Hematopoietic multipotent progenitor cell treated with erythropoietin and hydrocortisone succinate and interleukin-3 and kit ligand, for 6 days (in vitro differentiated cells): ENCODE measurements around the gene PTGS1.
"Not testable (repeated sequence)": the region's sequence is repeated elsewhere in the genome, so short reads cannot be mapped to it uniquely, and the experiment has no call there.

Experiments
- DNase-seq: peaks from one replicate; pipeline ENCODE4 v3.0.0-alpha.2; 2015

PTGS1 gene

DNA sequence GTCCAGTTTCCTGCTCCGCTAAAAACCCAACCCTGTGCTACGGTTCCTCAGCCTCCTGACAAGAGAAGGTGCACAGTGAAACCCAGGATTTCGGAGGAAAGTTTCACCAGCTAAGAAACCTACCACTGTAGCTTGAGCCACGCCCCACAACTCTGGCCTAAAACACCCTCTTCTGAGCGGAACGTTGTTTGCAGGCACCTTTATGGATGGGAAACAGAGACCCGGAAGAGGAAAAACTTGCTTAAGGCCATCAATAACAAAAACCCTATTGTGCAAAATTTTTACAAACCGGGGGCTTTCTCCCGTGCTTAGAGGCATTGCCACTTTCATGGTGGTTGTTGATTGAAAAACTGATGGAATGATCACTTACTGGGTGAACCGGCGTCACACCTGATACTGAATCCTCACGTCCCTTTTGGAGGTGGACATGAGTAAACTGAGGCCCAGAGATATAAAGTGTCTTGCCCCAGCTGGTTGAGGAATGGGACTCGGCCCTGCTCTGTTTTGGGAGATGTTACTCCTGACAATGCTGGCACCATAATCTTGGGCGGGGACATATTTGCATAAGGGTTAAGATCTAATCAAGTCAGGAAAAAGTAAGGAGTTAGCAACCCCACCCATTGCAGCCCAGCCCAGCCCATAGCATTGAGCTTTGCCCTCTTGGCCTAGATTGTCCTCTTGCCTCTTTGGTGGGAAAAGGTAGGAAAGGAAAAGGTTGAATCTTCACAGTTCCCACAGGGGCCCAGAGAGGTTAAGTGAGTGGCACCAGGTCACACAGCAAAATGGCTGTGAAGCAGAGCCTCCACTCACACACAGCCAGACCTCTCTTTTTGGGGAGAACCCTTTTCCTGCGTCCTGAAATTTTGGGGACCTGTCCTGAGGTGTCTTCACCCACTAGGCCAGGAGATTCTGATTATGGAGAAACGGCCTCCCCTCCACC, 23.2 kb upstream of the PTGS1 start:
- peak; percentile 90 for DNase-seq

- no peak for DNase-seq
Measured at GRCh38 chr9:122348288-122348777, 22.5 kb upstream of the PTGS1 start.

- no peak for DNase-seq
Measured at GRCh38 chr9:122348791-122349190, 22.0 kb upstream of the PTGS1 start.

DNA sequence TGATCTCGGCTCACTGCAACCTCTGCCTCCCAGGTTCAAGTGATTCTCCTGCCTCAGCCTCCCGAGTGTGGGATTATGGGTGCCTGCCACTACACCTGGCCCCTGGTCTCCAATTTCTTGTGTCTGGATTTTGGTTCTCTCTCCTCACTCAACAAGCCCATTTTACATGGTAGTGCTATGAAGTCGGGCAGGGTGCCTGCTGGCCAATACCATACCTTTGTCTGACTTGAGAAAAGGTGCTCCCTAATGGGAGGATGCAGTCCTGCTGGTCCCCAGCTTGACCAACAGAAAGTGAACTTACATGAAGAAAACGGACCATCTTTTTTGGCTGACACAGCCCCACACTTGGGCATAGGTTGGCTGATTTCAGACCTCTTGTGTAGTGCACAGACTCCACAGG, 21.6 kb upstream of the PTGS1 start:
- DNase-seq, result no peak

DNA sequence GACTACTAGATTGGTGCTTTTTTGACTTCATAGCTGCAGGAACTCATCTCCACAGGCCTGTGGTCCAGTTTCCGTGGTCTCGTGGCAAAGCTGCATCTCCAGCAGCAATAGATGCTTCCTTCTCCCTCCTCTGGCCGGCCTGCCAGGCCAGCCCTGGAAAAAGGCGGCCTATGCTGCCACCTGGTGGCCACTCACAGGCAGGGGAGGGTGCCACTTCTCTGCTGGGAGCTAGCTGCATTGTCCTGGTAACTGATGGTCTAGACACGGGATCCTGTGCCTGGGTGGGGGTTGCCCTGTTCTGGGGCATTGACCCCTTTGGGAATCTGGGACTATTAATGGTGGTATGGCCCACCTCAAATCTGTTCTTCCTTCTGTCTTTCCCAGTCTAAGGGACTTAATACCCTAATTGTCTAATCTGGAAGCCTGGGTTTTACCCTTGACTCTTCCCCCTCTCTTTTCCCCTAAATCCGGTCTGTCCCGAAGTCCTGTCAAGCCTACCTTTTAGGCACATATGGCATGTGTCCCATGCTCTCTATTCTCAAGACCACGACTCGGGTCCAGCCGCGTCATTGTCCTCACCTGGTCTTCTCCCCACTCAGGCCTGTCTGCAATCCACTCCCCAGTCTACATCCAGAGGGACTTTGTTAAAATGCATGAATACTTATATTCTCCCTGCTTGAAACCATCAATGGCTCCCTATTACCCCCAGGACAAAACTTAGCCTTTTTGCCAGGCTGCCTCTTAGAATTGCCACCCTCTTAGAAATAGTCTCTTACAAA, 20.1 kb upstream of the PTGS1 start:
- DNase-seq, result peak; percentile 90

DNA sequence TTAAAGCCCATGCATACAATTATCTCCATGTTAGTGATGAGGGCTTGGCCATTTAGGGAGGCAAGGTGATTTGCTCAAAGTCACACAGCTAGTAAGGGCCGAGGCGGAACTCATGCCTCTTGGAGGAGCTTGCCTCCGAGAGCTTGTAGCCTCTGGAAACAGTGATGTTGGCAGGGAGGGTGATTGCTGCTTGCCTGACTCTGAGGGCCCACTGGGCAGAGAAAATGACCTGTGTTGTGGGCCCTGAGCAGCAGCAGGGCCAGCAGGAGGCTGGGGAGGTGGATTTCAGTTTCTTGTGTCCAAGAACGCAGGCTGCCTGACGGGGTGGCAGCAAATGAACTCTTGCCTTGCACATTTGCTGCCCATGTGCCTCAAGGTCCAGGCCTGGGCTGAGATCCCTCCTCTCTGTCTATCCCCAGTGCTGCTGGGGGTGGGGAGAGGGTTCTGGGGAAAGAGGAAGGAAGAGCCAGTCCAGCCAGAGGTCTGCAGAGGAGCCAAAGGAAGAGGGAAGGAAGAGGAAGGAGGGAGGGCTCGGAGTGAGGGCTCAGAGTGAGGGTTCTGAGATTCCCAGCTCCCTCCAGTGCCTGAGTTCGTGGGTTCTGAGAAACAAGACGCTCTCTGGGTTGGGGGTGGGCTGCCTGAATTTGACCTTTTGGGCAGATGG, 16.2 kb upstream of the PTGS1 start:
- no peak for DNase-seq

DNA sequence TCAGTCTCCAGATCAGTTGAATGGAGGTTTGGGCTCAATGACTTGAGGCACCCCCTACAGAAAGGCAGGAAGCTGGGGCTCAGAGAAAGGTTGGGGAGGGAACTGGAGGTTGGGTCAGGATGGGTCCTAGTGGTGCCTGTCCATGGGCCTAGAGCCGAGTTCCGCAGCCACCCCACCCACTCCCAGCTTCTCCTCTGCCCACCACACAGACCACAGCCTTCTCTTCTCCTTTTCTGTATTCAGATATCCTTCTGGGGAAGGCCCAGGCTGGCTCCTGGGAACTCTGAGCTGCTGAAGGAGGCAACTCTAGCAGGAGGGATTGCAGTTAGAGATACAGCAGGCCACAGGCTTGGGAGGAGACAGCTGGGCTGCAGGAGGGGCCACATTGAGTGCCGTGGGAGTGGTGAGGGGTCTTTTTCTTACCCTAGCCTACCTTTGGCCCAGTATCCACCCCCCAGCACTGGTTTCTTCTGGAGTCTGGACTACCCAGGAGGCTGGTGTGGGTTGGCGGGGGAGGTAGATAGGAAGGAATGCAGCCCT, 15.4 kb upstream of the PTGS1 start:
- no peak for DNase-seq

- DNase-seq, result no peak
Measured at GRCh38 chr9:122356627-122357026, 14.2 kb upstream of the PTGS1 start.

DNA sequence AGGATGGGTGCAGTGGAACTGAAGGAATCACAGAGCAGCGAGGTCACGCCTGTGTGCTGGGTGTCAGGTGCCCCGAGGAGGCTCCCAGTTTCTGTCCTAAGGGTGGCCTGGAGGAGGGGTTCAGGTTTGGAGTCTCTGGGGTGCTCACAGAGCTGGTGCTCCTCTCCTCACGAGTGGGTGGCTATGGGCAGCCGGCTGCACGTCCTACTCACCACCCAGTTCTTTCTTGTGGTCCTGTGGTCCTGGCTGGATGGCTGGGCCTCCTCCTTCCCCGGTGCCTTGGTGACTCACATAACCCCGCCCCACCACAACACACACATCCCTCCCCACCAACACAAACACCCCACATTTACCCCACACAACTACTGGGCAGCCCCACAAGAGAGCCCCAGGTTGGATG, 9.9 kb upstream of the PTGS1 start:
- DNase-seq, result no peak

DNA sequence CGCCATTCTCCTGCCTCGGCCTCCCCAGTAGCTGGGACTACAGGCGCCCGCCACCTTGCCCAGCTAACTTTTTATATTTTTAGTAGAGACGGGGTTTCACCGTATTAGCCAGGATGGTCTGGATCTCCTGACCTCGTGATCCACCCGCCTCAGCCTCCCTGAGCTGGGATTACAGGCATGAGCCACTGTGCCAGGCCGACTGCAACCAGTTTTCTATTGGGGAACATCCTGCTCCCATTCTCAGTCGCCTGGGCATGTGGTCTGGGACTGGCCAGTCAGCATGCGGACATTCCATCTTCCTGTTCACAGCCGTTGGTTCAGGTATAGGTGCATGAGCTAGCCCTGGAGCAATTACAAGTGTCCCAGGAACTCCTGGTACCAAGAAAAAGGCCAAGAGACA, 7.7 kb upstream of the PTGS1 start:
- not testable (repeated sequence) for DNase-seq

- no peak for DNase-seq
Measured at GRCh38 chr9:122364117-122364782, 6.6 kb upstream of the PTGS1 start.

DNA sequence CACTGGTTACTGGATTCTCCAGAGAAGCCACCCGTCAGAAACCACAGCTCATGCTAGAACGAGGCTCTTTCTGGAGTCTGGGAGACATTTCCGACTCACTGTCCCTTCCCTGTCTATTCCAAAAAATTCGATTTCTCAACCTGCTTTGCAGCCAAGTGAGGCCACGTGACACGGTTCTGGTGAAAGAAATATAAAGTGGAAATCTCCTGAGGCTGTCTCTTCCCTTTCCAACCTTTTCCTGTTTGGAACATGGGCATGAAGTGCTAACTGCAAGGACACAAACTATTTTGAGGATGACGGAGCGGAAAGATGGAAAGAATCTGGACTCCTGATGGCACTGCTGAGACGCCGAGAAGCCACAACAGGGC, 6.1 kb upstream of the PTGS1 start:
- no peak for DNase-seq

GRCh38 chr9:122366074-122366660, 4.7 kb upstream of the PTGS1 start:
- no peak for DNase-seq

DNA sequence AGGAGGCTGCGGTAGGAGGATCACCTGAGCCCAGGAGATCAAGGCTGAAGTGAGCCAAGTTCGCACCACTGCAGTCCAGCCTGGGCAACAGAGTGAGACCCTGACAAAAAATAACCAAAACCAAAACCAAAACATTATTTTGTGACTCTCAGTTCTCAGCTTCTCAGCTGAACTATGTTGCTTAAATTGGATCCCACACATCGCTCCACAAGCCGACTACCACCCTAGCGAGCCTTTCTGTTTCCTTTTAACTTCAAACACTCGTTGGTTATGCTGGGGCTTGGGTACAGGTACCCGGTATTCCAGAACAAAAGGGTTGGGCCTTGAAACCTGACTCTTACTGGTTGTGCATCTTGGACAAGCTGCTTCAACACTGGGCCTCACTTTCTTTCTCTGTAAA, 3.8 kb upstream of the PTGS1 start:
- no peak for DNase-seq

GRCh38 chr9:122367774-122368460, 2.9 kb upstream of the PTGS1 start:
- no peak for DNase-seq

DNA sequence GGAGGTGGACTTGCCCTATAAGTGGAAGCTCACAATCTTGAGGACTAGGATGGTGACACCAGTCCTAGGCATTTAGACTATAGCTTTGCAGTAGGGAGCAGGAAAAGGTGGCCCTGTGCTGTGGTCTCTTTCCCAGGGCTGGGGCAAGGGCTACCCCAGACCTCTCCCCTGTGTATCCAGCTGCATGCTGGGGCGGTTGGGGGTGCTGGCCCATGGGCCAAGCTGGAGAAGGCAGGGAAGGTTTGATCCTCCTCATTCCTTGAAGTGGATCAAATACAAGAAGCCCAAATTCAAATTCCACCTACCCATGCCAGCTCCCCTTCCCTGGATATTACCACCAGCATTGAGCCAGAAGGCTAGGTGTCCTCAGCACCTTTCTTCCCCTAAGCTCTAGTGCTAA, 2.2 kb upstream of the PTGS1 start:
- no peak for DNase-seq

GRCh38 chr9:122370303-122370702, 521 bp upstream of the PTGS1 start:
- peak; percentile 79 for DNase-seq

- no peak for DNase-seq
Measured at GRCh38 chr9:122371846-122372245, 1.0 kb downstream of the PTGS1 start.

DNA sequence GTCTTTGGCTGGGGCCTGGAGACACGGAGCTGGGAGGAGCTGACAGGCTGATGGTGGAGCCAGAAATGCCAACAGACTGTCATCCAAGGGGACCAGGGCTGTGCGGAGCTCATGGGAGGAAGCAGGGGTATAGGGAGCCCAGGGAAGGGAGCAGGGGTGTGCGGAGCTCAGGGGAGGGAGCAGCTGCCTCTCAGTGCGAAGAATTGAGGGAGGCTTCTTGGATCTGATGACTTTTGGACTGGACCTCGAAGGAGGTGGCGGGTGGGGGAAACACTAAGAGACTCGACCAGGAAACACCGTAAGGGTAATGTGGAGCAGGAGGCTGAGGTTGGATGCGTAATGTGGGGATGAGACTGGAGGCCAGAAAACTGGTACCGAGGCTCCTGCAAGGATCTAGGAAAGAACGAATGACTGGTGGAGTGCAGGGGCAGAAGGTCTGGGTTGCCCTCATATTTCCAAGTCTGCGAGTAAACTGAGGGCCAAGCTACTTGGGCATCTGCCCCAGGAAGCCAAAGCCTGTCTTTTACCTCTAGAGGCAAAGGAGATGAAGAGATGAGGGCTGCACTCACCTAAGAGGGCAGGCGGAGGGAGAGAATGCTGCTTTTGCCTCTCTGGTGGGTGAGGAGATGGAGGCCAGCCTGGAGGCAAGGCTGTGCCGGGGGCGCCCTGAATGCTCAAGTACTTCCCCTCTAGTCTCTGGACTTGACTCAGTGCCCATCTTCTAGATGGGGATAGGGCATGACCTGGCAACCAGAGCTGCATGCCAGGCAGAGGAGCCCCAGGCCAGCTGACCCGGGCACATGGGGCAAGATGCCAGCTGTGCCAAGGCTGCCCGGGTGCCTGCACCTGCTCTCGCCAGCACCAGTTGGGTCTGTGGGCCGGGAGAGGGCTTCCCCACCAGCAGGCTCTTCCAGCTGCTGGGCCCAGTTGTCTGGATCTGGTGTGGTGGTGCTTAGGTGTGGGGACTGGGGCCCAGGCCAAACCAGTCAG, 2.3 kb downstream of the PTGS1 start:
- no peak for DNase-seq

DNA sequence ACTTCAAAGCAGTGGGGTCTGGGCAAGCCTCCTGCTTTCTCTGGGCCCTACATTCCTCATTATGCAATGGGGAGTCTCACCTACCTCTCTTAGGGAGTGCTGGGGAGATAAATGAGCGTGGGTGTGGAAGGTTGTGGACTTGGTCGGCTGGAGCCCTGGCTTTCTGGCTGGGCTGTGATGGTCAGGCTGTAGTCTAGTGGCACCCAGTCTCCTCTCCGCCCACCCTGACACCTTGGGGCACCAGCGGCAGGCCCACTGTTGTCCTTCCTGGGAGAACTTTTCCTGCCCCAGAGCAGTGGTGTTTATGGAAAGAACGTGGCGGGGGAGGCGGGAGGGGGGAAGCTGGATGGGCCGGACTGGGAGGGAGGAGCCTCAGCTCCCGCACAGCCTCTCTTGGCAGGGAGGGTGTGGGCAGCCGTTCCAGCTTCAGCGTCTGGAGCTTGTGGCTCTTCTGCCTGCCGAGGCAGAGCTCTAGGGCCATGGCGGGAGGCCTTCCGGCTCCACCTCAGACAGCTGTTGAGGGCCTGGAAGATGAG, 4.1 kb downstream of the PTGS1 start:
- peak; percentile 90 for DNase-seq
